HG03103 (cell line): ENCODE measurements around the gene GOSR2.
"Not testable (repeated sequence)": the region's sequence is repeated elsewhere in the genome, so short reads cannot be mapped to it uniquely, and the experiment has no call there.

Experiments used
- ATAC-seq: cut with Tn5 transposase; IDR thresholded peaks from one replicate; pipeline ENCODE4 v1.9.1; 2021; ENCODE audit warnings: low read depth; ENCODE audit not compliant: unreplicated experiment

GOSR2 gene

DNA sequence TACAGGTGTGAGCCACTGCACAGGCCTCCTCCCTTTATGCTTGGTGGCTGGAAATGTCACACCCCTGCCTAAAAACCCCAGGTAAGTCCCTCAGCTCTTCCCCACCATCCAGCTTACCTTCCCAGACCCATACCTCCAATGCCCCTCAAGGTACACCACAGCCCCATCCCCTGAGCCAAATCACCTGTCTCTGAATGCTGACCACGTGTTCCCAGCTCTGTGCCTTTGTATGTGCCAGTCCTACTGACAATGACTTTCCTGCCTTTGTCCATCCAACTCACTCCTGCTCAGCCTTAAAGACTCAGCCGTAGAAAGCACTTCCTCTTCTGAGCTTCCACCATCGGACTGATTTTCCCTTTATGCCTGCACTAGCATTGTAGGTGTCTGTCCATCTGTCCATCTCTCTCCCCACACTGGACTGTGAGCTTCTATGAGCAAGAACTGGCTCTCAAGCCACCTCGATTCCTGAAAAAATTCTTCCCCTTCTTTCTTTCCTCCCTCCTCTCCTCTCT, 30.7 kb upstream of the GOSR2 start:
- no peak for ATAC-seq

DNA sequence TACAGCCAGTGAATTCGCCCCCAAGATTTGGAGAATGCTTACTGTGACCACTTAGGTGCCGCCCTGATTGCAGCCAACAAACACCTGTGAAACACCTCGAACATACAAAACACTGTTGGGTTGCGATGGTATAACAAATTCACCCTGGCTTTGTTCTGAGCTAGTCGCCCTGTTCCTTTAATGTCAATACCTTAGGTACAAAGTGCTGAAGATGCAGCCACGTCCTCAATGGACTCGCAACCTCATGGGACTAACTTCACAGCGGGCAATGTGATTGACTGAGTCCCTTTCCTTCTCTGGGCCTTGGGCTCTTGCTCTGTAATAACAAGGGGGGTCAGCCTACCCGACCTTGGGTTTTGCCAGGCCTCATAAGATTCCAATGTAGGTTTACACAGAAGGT, 28.9 kb upstream of the GOSR2 start:
- ATAC-seq = no peak

DNA sequence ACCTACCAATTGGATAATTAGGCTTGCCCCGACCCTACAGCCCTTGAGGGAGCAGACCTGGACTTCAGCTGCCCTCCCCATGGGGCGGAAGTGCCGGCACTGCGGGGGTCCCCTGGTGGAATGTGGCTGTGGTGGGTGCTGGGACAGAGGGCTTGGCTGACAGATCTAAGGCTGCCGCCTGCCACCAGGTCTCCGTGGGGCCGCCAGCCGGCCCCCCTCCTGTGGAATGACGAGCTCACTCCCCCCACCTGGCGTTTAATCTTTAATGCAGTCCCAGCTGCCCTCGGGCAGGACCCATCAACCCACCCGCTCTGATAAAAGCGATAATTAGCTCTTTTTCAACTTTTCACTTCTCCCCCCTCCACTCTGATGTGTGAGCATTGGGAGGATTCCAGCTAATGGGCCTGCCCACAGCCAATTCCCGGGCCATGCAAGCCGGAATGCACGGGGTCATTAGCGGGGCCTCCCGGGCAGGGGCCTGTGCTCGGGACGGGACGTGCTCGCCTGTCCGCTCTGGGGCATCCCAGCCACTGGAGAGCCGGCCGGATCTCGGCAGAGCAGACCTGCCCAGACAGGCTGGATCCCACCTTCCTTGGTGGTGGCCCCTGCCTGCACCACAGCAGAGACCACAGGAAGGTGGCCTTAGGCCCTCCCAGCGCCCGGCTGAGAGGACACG, 28.3 kb upstream of the GOSR2 start:
- ATAC-seq = no peak

DNA sequence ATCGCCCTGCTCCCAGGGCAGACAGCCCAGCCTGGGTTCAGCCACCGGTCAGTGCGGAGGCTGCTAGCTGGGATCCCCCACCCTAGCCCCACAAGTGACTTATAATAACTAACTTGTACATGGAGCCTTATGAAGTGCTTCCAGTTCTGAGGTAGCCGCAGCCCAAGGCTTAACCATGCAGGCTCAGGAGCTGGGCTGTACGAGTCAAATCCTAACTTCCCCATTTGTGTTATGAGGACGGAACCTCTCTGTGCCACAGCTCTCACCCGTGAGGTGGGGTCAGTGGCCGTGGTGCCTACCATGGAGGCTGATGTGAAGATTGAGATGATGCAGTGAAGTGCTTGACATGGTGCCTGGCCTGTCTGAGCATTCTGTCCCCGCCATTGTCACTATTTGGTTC, 27.8 kb upstream of the GOSR2 start:
- ATAC-seq = no peak

DNA sequence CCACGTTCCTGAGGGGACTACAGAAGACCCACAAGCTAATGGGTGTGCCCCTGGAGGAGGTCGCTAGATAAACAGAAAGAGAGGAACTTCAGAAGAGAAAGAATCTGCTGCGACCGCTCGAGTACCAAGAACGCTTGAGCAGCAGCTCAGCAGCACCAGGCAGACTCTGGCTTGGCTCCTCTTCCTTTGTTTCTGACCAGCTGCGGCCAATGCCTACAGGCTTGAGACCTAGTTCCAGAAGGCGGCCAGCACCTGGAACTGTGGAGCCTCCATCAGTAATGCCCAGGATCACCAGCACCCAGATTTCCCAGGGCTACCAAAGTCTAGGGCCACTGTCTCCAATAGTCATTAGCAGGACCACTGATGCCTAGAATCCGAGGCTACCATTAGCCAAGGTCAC, 26.0 kb upstream of the GOSR2 start:
- no peak for ATAC-seq

DNA sequence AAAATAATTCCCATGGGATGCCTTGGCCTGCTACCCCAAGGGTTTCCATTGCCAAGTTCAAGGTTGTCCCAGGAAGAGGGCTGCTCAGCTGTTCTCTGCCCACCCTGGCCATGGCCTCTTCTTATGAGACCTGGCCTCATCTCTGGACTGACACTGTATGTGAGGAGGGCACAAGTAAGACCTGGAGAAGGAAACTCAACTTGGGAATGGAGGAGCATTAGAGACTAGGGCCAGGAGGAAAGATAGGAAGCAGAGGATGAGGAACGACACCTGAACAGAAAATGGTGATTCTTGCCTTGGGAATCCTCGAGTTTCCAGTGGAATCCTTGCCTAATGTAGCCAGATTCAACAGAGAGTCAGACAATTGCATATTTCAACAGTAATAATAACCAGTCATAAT, 24.6 kb upstream of the GOSR2 start:
- no peak for ATAC-seq

DNA sequence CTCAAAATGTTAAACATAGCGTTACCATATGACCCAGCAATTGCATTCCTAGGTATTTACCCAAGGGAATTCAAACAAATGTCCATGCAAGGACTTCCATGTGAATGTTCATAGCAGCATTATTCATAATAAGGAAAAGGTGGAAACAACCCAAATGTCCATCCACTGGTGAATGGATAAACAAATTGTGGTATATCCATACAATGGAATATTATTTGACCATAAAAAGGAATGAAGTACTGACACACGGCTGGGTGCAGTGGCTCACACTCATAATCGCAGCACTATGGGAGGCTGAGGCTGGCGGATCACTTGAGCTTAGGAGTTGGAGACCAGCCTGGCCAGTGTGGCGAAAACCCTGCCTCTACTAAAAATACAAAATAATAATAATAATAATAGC, 24.1 kb upstream of the GOSR2 start:
- no peak for ATAC-seq

DNA sequence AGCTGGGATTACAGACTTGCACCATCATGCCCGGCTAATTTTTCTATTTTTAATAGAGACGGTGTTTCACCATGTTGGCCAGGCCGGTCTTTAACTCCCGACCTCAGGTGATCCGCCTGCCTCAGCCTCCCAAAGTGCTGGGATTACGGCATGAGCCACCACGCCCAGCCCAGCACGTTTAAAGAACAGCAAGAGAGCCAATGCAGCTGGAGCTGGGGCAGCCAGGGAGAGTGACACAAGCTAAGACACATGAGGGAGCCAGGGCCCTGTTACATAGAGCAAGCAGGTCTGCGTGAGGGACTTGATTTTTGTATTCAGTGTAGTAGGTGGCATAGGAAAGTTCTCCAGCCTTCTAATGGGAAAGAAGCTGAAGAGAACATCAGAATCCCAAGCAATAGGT, 21.7 kb upstream of the GOSR2 start:
- no peak for ATAC-seq

DNA sequence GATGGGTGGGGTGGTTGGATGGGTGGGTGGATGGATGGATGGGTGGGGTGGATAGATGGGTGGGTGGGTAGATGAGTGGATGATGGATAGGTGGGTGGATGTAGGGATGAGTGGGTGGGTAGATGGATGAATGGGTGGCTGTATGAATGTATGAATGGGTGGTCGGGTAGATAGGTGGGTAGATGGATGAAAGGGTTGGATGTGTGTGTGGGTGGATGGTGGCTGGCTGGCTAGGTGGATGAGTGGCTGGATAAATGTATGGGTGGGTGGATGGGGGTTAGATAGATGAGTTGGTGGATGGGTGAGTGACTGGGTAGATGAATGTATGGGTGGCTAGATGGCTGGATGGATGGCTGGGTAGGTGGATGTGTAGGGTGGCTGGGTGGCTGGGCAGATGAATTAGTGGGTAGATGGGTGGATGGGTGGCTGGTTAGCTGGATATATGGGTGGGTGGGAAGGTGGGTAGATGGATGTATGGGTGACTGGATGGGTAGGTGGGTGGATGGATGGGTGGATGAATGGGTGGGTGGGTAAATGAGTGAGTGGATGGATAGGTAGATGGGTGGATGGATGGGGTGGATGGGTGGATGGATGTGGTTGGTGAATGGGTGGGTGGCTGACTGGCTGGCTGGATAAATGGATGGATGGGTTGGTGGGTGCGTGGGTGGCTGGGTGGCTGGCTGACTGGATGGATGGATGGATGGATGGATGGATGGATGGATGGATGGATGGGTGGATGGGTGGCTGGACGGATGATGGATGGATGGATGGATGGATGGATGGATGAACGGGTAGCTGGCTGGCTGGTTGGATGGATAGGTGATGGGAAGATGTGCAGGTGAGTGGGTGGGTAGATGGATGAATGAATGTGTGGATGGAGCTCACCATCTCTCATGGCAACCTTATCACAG, 18.9 kb upstream of the GOSR2 start:
- ATAC-seq = no peak

DNA sequence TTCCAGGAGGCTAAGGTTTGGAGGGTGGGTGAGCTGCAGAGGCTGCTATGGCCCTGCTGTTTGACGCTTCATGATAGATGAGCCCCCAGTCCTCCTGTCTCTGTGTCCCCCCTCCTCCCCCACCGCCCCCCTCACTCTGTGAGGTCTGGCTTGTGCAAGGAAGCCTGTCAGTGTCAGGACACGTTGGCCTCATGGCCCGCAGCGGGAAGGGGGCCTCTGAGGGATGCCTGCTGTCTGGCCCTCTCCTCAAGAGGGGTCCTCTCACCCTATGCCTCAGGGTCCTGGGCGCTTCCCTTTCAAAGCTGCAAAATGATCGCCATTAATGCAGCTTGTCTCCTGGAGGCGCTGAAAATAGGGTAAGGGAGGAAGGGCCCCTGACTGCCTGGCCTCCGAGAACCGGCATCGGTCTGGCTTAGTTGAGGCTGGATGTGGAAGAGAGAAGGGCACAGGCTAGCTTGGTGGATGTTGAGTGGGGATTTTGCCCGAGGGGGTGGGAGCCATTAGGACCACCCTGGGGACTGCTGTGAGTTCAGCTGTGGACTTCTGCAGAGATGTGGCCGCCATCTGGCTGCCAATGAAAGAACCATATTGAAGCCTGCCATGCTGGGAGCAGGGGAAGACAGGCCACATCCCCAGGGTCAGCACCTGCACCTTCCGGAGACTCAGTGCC, 14.8 kb upstream of the GOSR2 start:
- ATAC-seq = no peak

DNA sequence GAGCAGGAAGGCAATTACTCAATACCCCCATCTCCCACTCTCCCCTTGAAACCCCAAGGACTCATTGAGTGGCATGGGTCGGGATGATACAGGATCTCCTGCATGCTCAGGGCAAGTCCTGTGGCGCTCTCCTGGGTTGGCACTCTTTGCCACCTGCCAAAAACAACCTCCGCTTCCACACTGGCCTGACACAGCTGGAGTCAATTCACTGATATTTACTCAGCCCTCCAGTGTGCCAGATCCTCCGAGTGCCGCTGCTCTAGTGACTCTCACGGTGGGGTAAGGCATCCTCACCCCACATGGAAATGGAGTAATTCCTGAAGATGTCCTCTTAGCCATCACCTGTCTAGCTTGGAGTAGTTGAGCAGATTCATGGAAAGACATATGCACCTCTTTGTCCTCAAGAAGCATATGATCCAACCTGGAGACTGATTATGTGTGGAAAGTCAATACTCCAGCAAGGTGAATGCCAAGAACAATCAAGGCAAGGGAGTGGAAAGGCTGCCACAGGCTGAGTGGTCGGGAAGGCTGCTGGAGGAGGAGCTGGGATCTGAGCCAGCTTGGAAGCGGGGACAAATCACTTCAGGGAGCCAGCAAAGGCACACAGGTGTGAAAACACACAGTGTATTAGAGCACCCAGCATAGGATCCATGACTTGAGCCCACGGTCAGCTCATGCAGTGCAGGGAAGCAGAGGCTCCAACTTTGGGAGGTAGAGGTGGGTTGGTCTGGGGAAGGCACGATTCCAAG, 12.6 kb upstream of the GOSR2 start:
- ATAC-seq = no peak

DNA sequence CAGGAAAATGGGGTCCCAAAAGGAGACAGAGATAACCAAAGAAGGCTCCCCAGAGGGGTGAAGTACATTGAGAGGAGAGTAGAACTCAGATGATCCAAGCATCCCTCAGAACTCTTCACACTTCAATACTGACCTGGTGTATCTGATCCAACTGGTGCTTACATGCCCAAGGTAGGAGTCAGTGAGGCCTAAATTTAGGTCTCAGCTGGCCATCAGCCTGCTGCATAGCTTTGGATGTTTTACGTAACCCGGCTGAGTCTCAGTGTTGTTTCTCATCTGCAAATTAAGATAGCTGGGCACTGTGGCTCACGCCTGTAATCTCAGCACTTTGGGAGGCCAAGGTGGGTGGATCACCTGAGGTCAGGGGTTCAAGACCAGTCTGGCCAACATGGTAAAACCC, 11.6 kb upstream of the GOSR2 start:
- ATAC-seq = no peak

DNA sequence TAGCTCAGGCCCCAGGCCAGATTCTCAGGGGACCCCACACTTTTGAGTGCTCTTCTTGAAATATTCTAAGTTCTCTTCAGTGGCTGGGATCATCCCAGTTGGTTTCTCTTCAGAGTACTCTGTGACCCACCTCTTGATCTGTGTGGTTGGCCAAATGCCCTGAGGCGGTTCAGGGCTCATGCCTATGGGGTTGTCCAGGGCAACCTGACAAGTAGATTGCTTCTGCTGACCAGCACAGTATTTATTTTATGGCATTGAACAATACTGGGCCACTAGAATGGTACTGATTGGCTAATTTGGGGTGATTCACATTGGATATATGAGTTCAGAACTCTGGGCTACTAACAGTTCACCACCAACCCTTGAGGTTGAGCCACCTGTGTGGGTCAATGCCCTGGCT, 7.4 kb upstream of the GOSR2 start:
- ATAC-seq = no peak

DNA sequence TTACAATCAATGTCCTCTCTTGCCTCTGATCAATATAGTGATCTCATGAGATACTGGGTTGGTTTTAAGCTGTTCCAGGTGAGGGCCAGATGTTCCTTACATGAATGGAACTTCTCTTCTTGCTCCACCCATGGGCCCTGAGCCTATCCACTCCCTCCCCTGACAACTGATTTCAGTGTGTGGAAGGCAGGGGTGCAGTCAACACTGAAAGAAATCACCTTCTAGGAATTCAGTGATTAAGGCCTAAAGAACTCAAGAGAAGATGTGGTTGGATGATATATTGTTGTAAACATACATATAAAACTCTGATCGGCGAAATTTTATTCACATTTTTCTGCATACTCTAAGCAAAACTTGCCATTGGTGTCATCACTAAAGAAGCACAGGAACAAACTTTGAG, 6.7 kb upstream of the GOSR2 start:
- ATAC-seq = no peak

DNA sequence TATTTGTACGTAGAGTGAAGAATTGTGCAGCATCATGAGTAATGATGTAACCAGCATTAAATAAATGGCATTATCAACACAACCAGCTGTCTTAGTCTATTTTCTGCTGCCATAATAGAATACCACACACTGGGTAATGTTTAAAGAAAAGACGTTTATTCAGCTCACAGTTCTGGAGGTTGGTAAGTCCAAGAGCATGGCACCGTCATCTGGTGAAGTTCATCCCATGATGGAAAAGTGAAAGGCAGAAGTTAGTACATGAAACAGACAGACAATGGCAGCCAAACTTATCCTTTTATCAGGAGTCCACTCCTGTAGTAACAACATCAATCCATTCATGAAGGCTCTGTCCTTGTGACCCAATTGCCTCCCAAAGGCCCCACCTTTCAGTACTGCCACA, 6.3 kb upstream of the GOSR2 start:
- ATAC-seq = no peak

DNA sequence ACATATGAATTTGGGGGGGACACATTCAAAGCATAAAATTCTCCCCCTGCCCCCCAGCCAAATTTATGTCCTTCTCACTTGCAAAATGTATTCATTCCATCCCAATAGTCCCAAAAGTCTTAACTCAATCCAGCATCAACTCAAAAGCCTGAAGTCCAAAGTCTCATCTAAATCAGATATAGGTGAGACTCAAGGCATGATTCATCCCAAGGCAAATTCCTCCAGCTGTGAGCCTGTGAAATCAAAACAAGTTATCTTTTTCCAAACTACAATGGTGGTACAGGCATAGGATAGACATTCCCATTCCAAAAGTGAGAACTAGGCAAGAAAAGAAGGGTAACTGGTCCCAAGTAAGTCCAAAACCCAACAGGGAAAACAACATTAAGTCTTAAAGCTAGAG, 5.9 kb upstream of the GOSR2 start:
- no peak for ATAC-seq

DNA sequence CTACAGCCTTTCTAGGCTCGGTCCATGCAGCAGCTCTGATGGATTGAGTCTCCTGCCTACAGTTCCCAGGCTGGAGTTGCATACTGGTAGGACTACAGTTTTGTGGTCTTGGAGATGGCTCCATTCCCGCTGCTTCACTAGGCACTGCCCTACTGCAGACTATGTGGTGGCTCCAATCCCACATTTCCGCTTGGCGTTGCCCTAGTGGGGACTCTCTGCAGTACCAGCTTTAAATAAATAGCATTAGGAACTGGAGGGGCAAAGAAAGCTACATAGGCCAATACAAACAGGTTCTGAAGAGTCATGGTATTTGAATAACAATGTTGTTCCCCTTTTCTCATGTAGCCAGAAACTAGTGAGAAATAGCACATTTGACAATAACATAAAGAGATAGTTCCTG, 5.4 kb upstream of the GOSR2 start:
- ATAC-seq = no peak

DNA sequence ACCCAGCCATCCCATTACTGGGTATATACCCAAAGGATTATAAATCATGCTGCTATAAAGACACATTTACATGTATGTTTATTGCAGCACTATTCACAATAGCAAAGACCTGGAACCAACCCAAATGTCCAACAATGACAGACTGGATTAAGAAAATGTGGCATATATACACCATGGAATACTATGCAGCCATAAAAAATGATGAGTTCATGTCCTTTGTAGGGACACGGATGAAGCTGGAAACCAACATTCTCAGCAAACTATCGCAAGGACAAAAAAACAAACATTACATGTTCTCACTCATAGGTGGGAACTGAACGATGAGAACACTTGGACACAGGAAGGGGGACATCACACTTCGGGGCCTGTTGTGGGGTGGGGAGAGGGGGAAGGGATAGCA, 998 bp upstream of the GOSR2 start:
- ATAC-seq = not testable (repeated sequence)

DNA sequence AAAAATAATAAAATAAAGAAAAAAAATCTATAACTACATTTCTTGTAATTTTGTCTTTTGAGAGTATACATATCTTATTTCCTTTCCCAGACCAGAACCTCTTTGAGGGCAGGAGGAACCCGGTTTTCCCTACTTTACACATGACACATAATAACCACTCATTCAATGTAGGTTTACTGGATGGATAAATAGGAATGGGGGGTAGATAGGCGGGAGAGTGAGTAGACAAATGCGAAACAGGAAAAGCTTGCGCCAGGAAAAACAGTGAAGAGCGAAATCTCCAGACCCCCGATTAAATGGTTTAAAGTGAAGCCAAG, 515 bp upstream of the GOSR2 start:
- ATAC-seq = no peak

DNA sequence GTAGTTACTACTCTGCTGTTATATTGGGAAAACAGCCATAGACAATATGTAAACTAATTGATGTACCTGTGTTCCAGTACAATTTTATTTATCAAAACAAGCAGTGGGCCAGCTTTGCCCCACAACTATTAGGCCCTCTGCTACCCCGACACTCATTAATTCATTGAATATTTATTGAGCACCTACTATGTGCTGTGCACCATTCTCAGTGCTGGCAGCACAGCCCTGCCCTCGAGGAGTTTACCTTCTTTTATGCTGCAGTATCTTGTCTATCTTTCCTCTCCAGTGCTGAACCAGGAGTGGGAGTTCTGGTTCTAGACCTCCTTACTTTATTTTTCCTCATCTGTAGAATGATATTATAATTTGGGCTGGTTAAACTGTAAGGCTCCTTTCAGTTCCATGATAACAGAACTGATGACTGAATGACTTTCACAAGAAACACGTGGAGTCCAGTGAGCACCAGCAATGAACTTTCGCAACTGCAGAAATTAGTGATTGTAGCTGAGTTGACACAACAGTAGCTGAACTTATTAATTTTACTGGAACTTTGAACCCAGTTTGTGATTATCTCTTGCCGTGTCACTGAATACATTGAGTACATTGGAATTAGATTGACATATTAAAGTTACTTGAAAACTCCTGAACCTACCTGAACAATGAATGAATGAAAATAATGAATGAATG, 2.4 kb downstream of the GOSR2 start:
- ATAC-seq = no peak
